HG03520 (cell line): ENCODE results near the gene CYP2A13.
"Not testable (repeated sequence)": the region's sequence is repeated elsewhere in the genome, so short reads cannot be mapped to it uniquely, and the experiment has no call there.

ENCODE experiments used
- ATAC-seq: cut with Tn5 transposase; IDR thresholded peaks from one replicate; pipeline ENCODE4 v1.9.1; 2021; ENCODE audit warnings: mild to moderate bottlenecking, moderate library complexity; ENCODE audit not compliant: unreplicated experiment

The CYP2A13 gene

GRCh38 chr19:41120929-41121911, 33.0 kb downstream of the CYP2A13 start:
- not testable (repeated sequence) for ATAC-seq

- ATAC-seq, result not testable (repeated sequence)
Observed at GRCh38 chr19:41122846-41123245, 34.6 kb downstream of the CYP2A13 start.

GRCh38 chr19:41123716-41124294, 35.6 kb downstream of the CYP2A13 start:
- no peak for ATAC-seq

GRCh38 chr19:41126765-41127203, 38.5 kb downstream of the CYP2A13 start:
- not testable (repeated sequence) for ATAC-seq

GRCh38 chr19:41127362-41127761, 39.1 kb downstream of the CYP2A13 start:
- not testable (repeated sequence) for ATAC-seq

- ATAC-seq, result not testable (repeated sequence)
Observed at GRCh38 chr19:41127801-41128300, 39.6 kb downstream of the CYP2A13 start.

GRCh38 chr19:41128692-41129091, 40.4 kb downstream of the CYP2A13 start:
- ATAC-seq, result no peak

- ATAC-seq, result no peak
Observed at GRCh38 chr19:41131186-41131585, 42.9 kb downstream of the CYP2A13 start.

GRCh38 chr19:41133260-41133659, 45.0 kb downstream of the CYP2A13 start:
- no peak for ATAC-seq

GRCh38 chr19:41134616-41135015, 46.4 kb downstream of the CYP2A13 start:
- ATAC-seq, result no peak

GRCh38 chr19:41135390-41136384, 47.4 kb downstream of the CYP2A13 start:
- not testable (repeated sequence) for ATAC-seq

GRCh38 chr19:41136636-41137455, 48.6 kb downstream of the CYP2A13 start:
- ATAC-seq, result no peak

- ATAC-seq, result no peak
Observed at GRCh38 chr19:41144403-41144802, 56.2 kb downstream of the CYP2A13 start.
